Body of pancreas (tissue), 4 donors: Measurements from ENCODE around the gene ARID4A. TPM values are rescaled to one million over a fixed set of nuclear protein-coding genes. Genes with fewer than 3 reads are reported as not detected.

ENCODE experiments used
- ATAC-seq: fragments of 150-250 bp; one replicate; pipeline ENCODE4 v1.9.1; 2016
- DNase-seq, 4 donors: peaks; one replicate each; pipeline ENCODE4 v3.0.0-alpha.2; 2019
- H3K27ac ChIP-seq, 4 donors: fragments of 200-600 bp; sonication (generic); 1 replicate in 3 of 4; 2 replicates in 1 of 4; pipeline versions ENCODE4 v1.5.1 to v1.6.1; 2016 to 2019; ENCODE audit warnings: mild to moderate bottlenecking in 1 of 4, mixed read lengths in 1 of 4, moderate library complexity in 1 of 4
- H3K27me3 ChIP-seq, 2 donors: fragments of 200-600 bp; sonication (generic); one replicate each; pipeline ENCODE4 v1.6.0; 2016; ENCODE audit warnings: mild to moderate bottlenecking in 1 of 2
- H3K36me3 ChIP-seq, 2 donors: fragments of 200-600 bp; sonication (generic); replicated peaks in 1 of 2; 2 replicates each; pipeline ENCODE4 v1.5.1; 2016; ENCODE audit warnings: low read depth in 2 of 2; ENCODE audit not compliant: insufficient read depth in 1 of 2
- H3K4me1 ChIP-seq: fragments of 200-600 bp; sonication (generic); one replicate; pipeline ENCODE4 v1.6.0; 2016
- H3K4me3 ChIP-seq, 2 donors: fragments of 200-600 bp; sonication (generic); 1 replicate in 1 of 2; 2 replicates in 1 of 2; pipeline ENCODE4 v1.5.1; 2016 to 2019
- H3K9me3 ChIP-seq, 3 donors: fragments of 200-600 bp; sonication (generic); 1 replicate in 2 of 3; 2 replicates in 1 of 3; pipeline ENCODE4 v1.5.1; 2016
- CTCF ChIP-seq, 7 experiments: fragments of 450-650 bp in 4 of 7; fragments of 200-600 bp in 3 of 7; sonication (generic) in 3 of 7; IDR thresholded peaks; one replicate each; pipeline ENCODE4 v1.5.1; 2016 to 2019; ENCODE audit warnings: antibody characterized with exemption in 7 of 7
- POLR2A ChIP-seq, 3 donors: fragments of 450-650 bp; IDR thresholded peaks; one replicate each; pipeline ENCODE4 v1.6.1; 2016; ENCODE audit warnings: antibody characterized with exemption in 3 of 3, mild to moderate bottlenecking in 2 of 3
- WGBS, 2 donors: methylation state at CpG; one replicate each; pipeline ENCODE4 v1.1.5; 2017; 5-methylcytosine and 5-hydroxymethylcytosine counted together
- intact Hi-C: fragments of 100-400 bp; cut with DNase I; formaldehyde crosslinking; loops from one replicate; pipeline ENCODE4 v1.15.1; 2023
- total RNA-seq, 2 donors: library from RNA; depleted of rRNA; stranded (reverse); fragments of >200 nt; gene quantifications; one replicate each; pipeline ENCODE4 v1.1.0, GENCODE V29; 2016

Gene ARID4A
- total RNA-seq, 2 donors from 2014 or later: 23.6 to 28.3 TPM

GRCh38 chr14:58305730-58306129, 7.4 kb downstream of the ARID4A start:
- no peak for TF ChIP-seq POLR2A (IDR thresholded peaks at IDR 0.05)
- TF ChIP-seq CTCF (IDR thresholded peaks at IDR 0.05): no peak
- WGBS, 2 donors: 65 to 69% methylated on average over 2 of the region's 2 CpGs
- no peaks in the 10 kb centered on the region for H3K27me3 ChIP-seq
- H3K36me3 ChIP-seq: peaks cover 0 to 9% of the 10 kb centered on the region in 2 donors
- intact Hi-C loops: no loop called here
- H3K9me3 ChIP-seq: no peaks in the 10 kb centered on the region
- no peak for DNase-seq
- no peak overlapping the region for H3K27ac ChIP-seq
- H3K4me1 ChIP-seq: peaks cover 7% of the 10 kb centered on the region
- H3K4me3 ChIP-seq: no peak overlapping the region
- no peak for ATAC-seq

- DNase-seq (no peak), ATAC-seq (no peak)
- WGBS, 2 donors: 63 to 73% methylated on average over 8 of the region's 8 CpGs
- no peak overlapping the region for H3K4me3 ChIP-seq
- no peaks in the 10 kb centered on the region for H3K27me3 ChIP-seq
- no peak for TF ChIP-seq CTCF (IDR thresholded peaks at IDR 0.05)
- no peak for TF ChIP-seq POLR2A (IDR thresholded peaks at IDR 0.05)
- intact Hi-C loops: no loop called here
- peaks cover 5% of the 10 kb centered on the region for H3K4me1 ChIP-seq
- H3K36me3 ChIP-seq: peaks cover 0 to 11% of the 10 kb centered on the region in 2 donors
- no peak overlapping the region for H3K27ac ChIP-seq
- no peaks in the 10 kb centered on the region for H3K9me3 ChIP-seq
Observed at GRCh38 chr14:58307597-58308316, 9.4 kb downstream of the ARID4A start.

GRCh38 chr14:58309086-58309485, 10.7 kb downstream of the ARID4A start:
- peaks cover 0 to 11% of the 10 kb centered on the region in 2 donors for H3K36me3 ChIP-seq
- H3K4me3 ChIP-seq: no peak overlapping the region
- H3K27me3 ChIP-seq: no peaks in the 10 kb centered on the region
- H3K9me3 ChIP-seq: no peaks in the 10 kb centered on the region
- H3K27ac ChIP-seq: no peak overlapping the region
- no peak for TF ChIP-seq POLR2A (IDR thresholded peaks at IDR 0.05)
- TF ChIP-seq CTCF (IDR thresholded peaks at IDR 0.05): no peak
- peaks cover 5% of the 10 kb centered on the region for H3K4me1 ChIP-seq
- DNase-seq (no peak), ATAC-seq (no peak)
- WGBS, 2 donors: 83 to 85% methylated on average over 2 of the region's 2 CpGs
- intact Hi-C loops: no loop called here

- ATAC-seq (no peak), DNase-seq (no peak)
- Histone ChIP-seq H3K9me3 (no peaks in the 10 kb centered on the region), H3K4me3 (no peak overlapping the region), H3K27ac (no peak overlapping the region), H3K4me1 (no peaks in the 10 kb centered on the region), H3K27me3 (no peaks in the 10 kb centered on the region), H3K36me3 (peaks cover 0 to 2% of the 10 kb centered on the region in 2 donors)
- intact Hi-C loops: no loop called here
- no peak for TF ChIP-seq POLR2A (IDR thresholded peaks at IDR 0.05)
- no peak for TF ChIP-seq CTCF (IDR thresholded peaks at IDR 0.05)
- 92 to 100% methylated on average over 1 of the region's 1 CpG for WGBS, 2 donors
Observed at GRCh38 chr14:58313699-58314098, 15.3 kb downstream of the ARID4A start.

- ATAC-seq: no peak
- H3K4me3 ChIP-seq: no peak overlapping the region
- DNase-seq: no peak
- no peaks in the 10 kb centered on the region for H3K9me3 ChIP-seq
- H3K27ac ChIP-seq: no peak overlapping the region
- intact Hi-C loops: no loop called here
- WGBS, 2 donors: 91 to 96% methylated on average over 1 of the region's 1 CpG
- no peaks in the 10 kb centered on the region for H3K27me3 ChIP-seq
- TF ChIP-seq POLR2A (IDR thresholded peaks at IDR 0.05): no peak
- H3K36me3 ChIP-seq: peaks cover 0 to 8% of the 10 kb centered on the region in 2 donors
- no peaks in the 10 kb centered on the region for H3K4me1 ChIP-seq
Observed at GRCh38 chr14:58315606-58316005, 17.3 kb downstream of the ARID4A start.
